HG03025 (cell line): ENCODE measurements around the gene HIF3A.

Experiments used
- ATAC-seq: cut with Tn5 transposase; IDR thresholded peaks from one replicate; pipeline ENCODE4 v1.9.1; 2021; ENCODE audit warnings: mild to moderate bottlenecking, moderate library complexity; ENCODE audit not compliant: unreplicated experiment, low FRiP score

The HIF3A gene

DNA sequence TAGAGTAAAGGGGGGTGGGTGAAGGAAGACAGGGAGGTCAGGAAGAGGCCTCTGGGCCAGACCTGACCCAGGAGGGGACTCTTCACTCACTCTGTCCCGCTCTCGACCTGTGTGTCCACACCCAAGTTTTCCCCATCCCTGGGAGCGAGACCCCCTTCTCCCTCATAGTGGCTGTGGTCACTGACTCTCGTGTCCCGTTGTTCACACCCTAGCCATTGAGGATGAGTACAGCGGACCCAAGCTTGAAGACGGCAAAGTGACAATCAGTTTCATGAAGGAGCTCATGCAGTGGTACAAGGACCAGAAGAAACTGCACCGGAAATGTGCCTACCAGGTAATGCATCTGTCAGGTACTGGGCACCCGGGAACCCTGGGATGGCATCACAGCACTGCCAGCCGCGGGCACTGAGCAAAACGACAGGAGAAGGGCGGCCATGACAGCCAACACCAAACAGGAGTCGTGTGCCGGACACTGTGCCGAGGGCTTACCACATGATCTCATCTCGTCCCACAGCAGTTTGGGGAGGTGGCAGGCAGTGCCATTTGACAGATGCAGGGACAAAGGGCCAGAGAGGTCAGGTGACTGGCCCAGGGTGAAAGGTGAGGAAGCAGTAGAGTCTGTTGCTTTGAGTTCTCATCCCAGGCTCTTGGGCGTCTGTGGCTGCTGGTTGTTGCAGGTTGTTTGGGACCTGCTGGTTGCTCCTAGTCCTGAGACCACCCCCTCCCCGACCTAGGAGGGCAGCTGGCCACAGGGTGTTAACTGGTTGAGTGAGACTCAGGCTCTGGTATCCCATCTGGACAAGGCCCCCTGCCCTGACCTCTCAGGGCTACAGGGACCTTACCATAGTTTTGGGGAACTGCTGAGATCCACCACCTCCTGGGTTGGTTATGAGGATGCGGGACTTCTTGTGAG lies 79.7 kb downstream of the HIF3A start:
- no peak for ATAC-seq

DNA sequence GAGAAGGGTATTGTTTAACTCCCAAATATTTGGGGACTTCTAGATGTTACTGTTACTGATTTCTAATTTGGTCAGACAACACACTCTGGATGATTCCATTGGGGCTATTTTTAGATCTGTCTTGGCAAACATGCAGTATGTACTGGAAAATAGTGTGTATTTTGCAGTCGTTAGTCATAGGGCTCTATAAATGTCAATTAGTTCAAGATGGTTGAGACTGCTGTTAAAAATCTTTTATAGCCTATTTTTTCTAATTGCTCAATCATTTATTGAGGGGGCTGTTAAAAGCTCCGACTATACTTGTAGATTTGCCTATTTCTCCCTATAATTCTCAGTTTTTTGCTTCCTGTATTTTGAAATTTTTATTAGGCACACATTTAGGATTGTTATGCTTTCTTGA lies 81.4 kb downstream of the HIF3A start:
- no peak for ATAC-seq

DNA sequence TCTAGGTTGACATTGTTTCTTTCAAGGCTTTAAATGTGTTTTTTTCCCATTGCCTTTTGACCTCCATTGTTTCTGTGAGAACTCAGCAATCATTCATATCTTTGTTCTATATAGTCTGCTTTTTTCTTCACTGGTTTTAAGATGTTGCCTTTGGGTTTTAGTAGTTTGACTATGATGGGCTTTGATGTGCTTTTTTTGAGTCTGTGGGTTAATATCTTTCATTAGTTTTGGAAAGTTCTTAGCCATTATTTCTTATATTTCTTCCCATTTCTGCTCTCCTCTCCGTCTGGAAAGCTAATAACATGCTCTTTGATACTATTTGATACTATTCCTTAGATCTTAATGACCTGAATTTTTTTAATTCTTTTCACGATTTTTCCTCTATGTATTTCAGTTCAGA lies 83.8 kb downstream of the HIF3A start:
- no peak for ATAC-seq

DNA sequence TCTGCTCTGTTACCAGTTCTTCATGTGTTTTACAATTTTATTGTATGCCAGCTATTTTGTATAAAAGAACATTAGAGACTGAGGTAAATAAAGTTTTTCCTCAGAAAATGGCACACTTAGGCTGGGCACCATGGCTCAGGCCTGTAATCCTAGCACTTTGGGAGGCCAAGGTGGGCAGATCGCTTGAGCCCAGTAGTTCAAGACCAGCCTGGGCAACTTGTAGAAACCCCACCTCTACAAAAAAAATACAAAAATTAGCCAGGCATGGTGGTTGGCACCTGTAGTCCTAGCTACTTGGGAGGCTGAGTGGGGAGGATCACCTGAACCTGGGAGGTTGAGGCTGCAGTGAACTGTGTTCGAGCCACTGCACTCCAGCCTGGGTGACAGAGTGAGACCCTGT lies 84.5 kb downstream of the HIF3A start:
- no peak for ATAC-seq

DNA sequence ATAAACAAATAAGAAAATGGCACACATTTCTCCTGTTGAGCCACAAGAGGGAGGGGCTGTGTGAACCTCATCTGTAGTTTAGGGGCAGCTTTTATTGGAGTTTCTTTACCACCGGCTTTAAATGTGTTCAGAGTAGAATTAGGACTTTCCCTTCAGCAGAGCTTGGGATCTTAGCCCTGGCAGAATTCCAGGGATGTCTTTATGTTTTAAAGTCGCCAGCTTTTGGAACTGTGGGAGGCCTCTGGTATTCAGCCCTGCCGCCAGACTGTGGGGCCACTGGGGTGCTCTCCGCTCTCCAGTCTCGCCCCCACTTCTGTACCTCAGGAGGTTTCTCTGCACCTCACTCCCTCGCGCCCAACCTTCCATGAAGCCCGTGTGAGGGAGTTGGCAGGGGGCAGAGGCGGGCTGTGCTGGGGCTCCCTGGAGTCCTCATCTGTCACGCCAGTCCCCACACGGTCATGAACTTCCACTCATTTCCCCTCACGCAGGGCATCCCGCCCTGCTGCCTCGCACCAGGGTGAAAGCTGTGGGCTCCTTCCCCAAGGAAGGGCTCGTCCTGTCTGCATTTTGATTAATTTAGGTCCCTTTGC lies 85.0 kb downstream of the HIF3A start:
- ATAC-seq: no peak

DNA sequence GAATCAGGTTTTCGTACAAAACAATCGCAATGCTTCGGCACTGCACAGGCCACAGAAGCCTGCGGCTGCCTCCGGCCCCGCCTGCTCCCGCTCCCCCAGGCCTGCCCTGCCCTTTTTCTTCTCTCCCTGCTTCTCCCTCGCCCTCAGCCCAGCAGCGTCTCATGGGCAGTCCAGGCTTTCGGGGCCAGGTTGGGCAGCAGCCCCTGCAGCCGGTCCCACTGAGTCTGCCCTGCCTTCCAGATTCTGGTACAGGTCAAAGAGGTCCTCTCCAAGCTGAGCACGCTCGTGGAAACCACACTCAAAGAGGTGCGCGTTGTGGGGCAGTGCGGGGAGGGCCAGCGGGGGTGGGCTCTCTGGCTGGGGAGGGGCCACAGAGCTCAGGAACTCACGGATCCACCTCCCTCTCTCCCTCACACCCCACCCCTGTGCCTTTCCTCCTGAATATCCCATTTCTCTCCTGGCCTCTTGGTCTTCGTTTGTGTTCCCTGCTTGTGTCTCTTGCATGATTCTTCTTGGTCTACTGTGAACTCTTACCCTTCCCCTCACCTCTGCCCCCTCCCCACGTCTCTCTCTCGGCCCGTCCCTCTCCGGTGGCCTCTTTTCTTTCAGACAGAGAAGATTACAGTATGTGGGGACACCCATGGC lies 86.5 kb downstream of the HIF3A start:
- ATAC-seq: no peak

DNA sequence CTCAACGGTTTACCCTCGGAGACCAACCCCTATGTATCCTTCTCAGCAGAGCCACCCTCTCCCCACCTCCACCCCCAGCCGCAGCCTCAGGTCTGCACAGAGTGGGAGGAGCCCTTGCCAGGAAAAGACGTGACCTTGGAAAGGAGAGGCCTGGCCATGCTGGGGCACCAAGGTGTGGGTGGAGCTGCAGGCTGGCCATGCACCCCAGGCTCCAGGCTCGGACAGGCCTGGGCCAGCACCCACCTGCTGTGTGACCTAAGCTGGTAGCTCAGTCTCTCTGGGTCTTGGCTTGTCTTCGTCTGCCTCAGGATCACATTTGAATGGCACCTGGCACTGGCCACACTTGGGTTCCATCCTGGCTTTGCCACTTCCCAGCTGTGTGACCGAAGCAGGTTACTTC lies 87.0 kb downstream of the HIF3A start:
- no peak for ATAC-seq

DNA sequence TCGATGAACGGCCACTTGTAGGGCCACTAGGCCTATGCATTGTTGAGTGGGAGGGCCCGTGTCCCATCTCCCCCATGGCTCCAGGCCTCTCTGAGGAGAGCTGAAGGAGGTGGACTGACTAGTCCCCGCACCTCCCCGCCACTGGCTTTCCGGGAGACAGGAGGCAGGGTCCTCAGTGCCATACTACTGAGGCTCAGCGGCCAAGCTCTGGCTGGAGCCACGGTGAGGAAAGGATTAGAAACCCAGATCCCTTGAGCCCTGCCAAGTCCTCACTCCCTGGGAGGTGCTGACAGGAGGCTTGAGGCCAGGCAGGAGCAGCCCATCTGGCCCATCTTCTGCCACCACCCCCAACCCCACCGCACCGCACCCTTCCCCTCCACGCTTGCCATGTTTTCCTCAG lies 87.6 kb downstream of the HIF3A start:
- no peak for ATAC-seq

DNA sequence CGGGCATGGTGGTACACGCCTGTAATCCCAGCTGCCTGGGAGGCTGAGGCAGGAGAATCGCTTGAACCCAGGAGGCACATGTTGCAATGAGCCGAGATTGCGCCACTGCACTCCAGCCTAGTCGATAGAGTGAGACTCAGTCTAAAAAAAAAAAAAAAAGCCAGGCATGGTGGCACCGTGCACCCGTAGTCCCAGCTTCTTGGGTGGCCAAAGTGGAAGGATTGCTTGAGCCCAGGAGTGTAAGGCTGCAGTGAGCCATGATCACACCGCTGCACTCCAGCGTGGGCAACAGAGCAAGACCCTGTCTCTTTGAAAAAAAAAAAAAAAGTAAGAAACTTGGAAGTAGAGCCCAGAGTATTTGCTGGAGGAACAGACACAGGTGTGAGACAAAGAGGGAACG lies 88.8 kb downstream of the HIF3A start:
- ATAC-seq: no peak

DNA sequence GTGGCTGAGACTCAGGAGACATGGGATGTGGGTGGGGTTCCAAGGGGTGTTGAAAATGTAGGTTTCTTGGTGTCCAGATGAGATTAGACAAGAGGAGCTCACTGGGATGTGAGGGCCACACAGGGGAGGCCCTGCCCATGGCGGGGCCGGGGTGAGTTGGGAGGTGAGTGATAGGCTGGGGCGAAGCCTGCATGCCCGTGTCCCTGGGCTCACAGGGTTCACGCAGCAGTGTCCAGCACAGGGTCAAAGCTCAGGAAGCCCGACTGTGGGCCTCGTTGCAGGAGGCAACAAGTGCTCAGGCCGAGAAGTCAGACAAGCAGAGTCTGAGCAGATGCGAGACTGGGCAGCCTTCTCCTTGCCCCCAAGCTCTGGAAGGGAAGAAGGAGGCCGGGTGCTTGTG lies 89.3 kb downstream of the HIF3A start:
- no peak for ATAC-seq

DNA sequence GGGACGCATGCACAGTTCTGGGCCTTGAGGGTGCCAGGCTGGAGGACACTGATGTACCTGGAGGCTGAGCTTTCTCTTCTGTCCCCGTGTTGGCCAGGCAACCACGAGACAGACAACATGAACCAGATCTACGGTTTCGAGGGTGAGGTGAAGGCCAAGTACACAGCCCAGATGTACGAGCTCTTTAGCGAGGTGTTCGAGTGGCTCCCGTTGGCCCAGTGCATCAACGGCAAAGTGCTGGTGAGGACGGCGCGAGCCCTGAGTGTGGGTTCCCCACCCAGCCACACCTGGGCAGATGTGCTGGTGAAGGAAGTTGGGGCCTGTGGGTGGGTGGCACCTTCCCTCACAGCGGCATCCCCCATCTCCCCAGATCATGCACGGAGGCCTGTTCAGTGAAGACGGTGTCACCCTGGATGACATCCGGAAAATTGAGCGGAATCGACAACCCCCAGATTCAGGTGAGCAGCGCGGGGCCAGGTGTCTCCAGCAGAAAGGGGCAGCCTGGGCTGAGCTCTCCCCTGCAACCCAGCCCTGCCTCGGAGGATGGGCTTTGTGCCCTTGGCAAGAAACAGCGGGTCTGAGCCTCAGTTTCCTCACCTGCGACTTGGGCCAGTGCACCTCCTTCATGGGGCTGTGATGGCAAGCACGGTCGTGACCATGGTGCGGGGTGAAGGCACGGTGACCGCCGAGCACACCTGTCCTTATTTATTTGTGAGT lies 90.3 kb downstream of the HIF3A start:
- ATAC-seq: no peak

DNA sequence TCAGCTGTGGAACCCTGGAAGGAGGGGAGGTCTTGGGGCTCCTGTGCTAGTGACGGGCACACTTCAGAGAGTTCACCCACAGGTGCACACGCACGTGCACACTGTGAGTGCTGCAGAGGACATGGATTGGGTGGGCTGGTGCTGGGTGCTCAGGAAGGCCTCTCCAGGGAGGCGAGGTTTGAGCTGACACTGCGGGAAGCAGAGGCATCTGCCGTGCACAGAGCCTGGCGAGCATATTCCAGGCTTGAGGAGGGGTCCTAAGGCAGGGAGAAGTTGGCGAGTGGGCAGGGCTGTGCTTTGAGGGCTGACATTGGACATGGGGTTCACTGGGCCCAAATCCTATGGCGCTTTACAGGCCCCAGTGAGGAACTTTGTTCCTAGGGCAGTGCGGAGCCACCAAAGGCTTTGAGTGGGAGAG lies 90.9 kb downstream of the HIF3A start:
- no peak for ATAC-seq

DNA sequence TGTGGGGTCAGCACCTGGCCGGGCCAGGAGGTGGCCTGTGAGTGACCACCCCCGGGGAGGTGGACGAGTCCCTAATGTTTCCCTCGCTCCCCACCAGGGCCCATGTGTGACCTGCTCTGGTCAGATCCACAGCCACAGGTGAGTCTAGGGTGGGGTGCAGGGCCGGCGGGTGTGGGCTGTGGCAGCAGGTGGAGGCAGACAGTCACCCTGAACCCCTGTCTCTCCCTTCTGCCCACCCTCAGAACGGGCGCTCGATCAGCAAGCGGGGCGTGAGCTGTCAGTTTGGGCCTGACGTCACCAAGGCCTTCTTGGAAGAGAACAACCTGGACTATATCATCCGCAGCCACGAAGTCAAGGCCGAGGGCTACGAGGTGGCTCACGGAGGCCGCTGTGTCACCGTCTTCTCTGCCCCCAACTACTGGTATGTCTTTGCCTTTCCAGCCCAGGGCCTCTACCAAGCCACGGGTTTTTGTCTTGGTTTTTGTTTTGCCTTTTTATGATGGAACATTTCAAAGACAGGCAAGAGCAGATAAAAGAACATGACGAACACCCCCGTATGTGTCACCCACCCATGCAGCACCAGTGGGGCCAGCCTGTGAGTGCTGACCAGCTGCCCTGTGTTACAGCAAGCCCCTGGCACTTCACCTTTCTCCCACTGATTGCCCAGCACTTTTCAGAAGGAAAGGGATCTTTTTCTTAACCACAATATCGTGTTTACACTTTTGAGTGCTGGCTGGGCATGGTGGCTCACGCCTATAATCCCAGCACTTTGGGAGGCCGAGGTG lies 91.7 kb downstream of the HIF3A start:
- no peak for ATAC-seq

DNA sequence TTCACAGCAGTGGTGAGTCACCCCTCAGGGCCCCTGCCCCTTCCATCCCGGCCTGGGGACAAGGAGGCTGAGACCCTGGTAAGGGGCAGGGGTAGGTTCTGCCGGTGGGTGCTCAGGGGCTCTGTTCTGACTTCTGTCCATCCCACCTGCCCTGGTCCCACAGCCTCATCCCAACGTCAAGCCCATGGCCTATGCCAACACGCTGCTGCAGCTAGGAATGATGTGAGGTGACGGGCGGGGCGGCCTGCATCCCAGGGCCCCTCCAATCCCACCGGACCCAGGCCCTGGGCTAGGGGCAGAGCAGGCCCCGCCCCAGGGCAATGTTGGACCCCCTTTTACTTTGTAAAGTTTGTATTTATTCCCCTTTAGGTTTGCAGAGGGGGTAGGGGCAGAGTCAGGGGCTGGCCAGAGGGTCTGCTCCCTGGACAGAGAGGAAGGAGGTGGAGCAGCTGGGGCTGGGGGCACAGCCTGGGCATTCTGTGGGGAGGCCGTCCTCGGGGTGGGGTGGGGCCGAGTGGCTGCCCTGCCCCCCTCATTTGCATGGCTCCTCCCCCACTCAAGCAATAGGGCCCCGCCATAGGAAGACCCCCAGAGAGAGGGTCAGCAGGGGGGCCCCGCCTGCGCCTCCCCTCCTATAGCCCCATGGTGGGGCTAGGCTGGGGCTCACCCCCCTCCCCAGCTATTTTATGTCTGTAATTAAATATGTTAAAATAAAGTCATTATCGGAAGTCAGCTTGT lies 93.4 kb downstream of the HIF3A start:
- ATAC-seq: no peak

DNA sequence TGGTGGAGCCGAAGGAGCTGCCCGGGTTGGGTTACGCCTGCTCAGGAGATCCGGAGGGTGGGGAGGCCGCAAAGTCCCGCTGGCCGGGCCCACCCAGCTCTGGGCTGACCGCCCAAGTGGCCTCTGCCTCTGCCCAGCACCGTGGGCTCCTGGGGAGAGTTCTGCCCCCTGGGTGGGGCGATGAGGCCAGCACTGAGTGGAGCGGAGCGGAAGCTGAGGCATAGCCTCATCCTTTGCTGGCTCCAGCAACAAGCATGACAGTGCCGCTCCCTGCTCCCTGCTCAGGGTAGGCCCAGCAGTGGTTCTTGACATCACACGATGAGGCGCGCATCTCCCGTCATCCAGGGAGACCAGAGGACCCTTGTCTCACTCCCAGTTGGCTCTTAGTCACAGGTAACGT lies 94.0 kb downstream of the HIF3A start:
- ATAC-seq: no peak

DNA sequence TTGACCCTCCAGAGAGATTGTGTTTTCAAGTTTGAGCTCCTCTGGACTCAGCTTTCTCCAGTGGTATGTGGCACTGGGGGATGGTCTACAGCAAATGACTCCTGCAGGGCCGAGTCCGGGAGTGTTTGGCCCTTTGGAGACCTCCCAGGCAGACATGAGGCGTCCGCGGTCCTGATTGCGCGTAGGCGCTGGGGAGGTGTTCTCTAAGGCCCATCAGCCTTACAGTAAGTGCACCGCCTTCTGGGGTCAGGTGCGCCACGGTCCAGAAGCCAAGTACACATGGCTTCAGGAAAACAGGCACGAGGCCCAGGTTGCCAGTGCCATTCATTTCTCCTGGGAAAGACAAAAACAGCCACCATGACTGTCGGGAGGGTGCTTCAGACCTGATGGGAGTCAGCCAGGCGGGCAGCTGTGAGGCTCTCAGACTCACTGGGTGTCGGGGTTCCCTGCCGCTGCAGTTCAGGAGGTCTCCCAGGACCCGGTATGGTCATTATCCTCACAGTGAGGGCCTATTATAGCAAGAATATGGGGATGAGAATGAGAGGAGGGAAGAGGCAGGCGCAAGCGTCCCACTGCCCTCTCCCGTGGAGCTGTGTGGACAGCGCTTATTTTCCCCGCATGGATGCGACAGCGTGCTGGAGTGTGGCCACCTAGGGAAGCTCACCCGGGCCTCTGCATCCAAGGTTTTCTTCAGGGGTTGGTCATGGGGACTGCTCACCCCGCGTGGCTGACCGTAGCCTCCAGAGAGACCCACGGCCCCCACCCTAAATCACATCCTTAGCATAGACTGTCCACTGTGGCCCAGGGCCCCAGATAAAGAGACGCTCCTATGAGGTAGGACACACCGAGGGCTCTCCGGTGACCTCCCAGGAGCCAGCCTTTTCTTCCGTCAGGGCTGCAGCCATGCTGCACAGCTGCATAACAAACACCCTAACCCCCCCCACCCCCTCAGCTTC lies 94.7 kb downstream of the HIF3A start:
- no peak for ATAC-seq

DNA sequence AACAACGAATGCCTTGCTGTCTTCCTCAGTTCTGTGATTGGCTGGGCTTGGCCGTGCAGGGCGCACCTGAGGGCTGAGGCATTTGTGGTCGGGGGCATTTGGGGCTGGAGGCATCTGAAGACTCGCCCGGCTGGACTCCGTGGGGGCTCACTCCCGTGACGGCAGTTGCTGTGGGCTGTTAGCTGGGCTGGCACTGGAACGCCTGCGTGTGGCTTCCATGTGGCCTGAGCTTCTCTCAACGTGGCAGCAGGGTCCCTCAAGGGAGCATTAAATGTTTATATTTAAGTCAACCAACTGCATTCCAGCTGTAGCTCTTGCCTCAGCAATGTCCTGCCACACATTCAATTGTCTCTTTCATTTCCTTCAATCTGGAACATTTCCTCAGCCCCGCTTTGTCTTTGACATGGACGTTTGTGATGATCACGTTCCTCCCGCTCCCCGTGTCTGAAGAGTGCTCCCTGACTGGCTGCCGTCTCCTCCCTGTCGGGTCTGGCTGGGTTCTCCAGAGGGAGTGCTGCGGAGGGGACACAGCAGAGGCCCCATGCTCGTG lies 95.5 kb downstream of the HIF3A start:
- no peak for ATAC-seq

DNA sequence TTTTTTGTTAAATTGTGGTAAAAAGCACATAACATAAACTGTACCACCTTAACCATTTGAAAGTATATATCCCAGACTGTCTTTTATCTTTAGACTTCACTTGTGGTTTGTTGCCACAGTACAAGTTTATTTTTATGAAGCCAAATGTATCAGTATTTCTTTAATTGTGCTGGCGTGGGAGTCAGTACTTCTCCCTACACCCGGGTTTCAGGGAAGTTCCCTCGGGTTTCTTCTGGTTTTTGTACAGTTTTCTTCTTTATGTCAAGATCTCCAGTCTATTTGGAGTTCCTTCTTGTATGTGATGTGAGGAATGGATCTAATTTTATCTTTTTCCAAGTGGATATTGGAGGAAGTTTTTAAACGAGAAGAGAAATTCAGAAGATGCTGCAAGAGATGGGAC lies 96.0 kb downstream of the HIF3A start:
- no peak for ATAC-seq
